ENCODE results near the gene MATN4.

The MATN4 gene

GRCh38 chr20:45248609-45249008, 59.5 kb downstream of the MATN4 start:
- no peak for DNase-seq (ENCODE audit: low spot score)

- no peak for DNase-seq (ENCODE audit: low spot score)
Observed at GRCh38 chr20:45247865-45248264, 60.2 kb downstream of the MATN4 start.

DNA sequence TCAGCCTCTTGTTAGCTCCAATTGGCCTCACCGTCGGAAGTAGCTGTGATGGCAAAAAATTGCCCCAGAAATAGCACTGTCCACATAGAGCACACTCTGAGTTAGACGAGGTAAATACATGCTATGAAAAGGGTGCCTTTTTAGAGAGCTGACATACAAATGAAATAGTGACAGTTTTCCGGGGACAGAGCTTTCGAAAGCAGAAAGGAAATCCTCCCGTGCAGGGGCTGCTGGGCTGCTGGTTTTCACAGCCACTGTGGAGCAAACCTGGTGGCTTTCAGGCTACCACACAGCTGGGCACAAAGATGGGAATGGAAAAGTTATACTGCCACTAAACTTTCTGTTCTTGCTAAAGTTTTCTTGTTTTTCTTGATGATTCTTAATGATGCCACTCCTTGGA, 62.0 kb downstream of the MATN4 start:
- DNase-seq (ENCODE audit: low spot score): no peak

All from CD4-positive, alpha-beta T cell treated with Interleukin-2 at 100 ng/mL for 4 hours (primary cell).